Measurements from ENCODE around the gene TBC1D3B. TPM values are rescaled to one million over a fixed set of nuclear protein-coding genes. Genes with fewer than 3 reads are reported as not detected.

TBC1D3B gene
- total RNA-seq, 3 donors from 2014 or later (not counting 1 experiment from before 2014, with no cell fraction given) = 4.3 to 10.7 (median 8.2) TPM

DNA sequence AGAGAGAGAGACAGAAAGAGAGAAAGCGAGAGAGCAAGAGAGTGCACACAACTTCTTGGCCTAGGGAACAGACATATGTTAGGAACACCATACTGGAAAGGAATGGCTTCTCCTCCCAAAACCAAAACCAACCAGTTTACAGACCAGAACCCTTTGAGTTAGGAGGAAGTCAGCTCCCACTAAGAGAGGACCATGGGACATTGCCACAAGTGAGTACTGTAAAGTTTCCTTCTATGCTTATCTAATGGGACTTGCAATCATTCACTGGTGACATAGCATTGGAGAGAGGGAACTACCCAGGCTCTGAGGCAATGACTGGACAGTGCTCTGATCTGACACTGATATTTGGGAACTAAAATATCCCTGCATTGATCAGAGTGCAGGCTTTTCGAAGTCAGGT, 32.4 kb downstream of the TBC1D3B start:
- Histone ChIP-seq H3K36me3 (ENCODE audit: control insufficient read depth, insufficient read depth, low read length) (no peaks in the 10 kb centered on the region), H3K27ac (ENCODE audit: low read length) (no peak overlapping the region), H3K4me3 (ENCODE audit: low read length) (no peak overlapping the region), H3K27me3 (ENCODE audit: control insufficient read depth, insufficient read depth, low read length) (no peaks in the 10 kb centered on the region), H3K4me1 (ENCODE audit: control insufficient read depth, insufficient read depth, low read length) (peaks cover 22% of the 10 kb centered on the region), H3K9me3 (ENCODE audit: control insufficient read depth, insufficient read depth, low read length) (no peaks in the 10 kb centered on the region)
- TF ChIP-seq, protein P1, sequence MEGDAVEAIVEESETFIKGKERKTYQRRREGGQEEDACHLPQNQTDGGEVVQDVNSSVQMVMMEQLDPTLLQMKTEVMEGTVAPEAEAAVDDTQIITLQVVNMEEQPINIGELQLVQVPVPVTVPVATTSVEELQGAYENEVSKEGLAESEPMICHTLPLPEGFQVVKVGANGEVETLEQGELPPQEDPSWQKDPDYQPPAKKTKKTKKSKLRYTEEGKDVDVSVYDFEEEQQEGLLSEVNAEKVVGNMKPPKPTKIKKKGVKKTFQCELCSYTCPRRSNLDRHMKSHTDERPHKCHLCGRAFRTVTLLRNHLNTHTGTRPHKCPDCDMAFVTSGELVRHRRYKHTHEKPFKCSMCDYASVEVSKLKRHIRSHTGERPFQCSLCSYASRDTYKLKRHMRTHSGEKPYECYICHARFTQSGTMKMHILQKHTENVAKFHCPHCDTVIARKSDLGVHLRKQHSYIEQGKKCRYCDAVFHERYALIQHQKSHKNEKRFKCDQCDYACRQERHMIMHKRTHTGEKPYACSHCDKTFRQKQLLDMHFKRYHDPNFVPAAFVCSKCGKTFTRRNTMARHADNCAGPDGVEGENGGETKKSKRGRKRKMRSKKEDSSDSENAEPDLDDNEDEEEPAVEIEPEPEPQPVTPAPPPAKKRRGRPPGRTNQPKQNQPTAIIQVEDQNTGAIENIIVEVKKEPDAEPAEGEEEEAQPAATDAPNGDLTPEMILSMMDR (IDR thresholded peaks at IDR 0.05) = no peak
- intact Hi-C loops (cut with micrococcal nuclease) = no loop called here
- peaks cover 73 to 78% of the 10 kb centered on the region in 2 donors for H3K4me1 Mint-ChIP-seq
- ATAC-seq = no peak
- H3K36me3 Mint-ChIP-seq = no peaks in the 10 kb centered on the region
- H3K9me3 Mint-ChIP-seq = no peaks in the 10 kb centered on the region
- peak overlapping the region; percentile 23 to 30 for H3K27ac Mint-ChIP-seq
- no peaks in the 10 kb centered on the region for H3K27me3 Mint-ChIP-seq (ENCODE audit: low read depth in 2 of 2)
- peak overlapping the region; percentile 2 for H3K4me3 Mint-ChIP-seq
- no peak for DNase-seq
- WGBS (ENCODE audit: insufficient coverage) = 88% methylated on average over 1 of the region's 2 CpGs

DNA sequence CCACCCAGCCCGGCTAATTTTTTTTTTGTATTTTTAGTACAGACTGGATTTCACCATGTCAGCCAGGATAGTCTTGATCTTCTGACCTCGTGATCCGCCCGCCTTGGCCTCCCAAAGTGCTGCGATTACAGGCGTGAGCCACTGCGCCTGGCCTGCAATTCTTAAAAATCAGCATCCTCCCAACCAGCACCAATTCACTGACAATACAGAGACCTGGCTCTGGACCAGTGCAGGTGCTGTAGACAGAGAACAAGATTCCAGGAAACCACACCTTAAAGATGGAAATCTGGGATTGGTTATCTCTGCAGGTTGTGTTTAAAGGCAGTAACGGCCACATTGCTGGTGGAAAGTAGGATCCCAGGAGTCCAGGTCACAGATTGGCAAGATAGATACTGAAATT, 33.6 kb downstream of the TBC1D3B start:
- Mint-ChIP-seq H3K36me3 (no peaks in the 10 kb centered on the region), H3K27me3 (ENCODE audit: low read depth in 2 of 2) (no peaks in the 10 kb centered on the region), H3K4me3 (no peak overlapping the region), H3K4me1 (peaks cover 71 to 74% of the 10 kb centered on the region in 2 donors), H3K9me3 (no peaks in the 10 kb centered on the region), H3K27ac (peak overlapping the region; percentile 23 to 30)
- no peaks in the 10 kb centered on the region for H3K9me3 ChIP-seq (ENCODE audit: control insufficient read depth, insufficient read depth, low read length)
- no peak overlapping the region for H3K4me3 ChIP-seq (ENCODE audit: low read length)
- WGBS (ENCODE audit: insufficient coverage) = 97% methylated on average over 8 of the region's 8 CpGs
- H3K27ac ChIP-seq (ENCODE audit: low read length) = no peak overlapping the region
- H3K4me1 ChIP-seq (ENCODE audit: control insufficient read depth, insufficient read depth, low read length) = peaks cover 17% of the 10 kb centered on the region
- DNase-seq = no peak
- intact Hi-C loops (cut with micrococcal nuclease) = no loop called here
- TF ChIP-seq, protein P1 (IDR thresholded peaks at IDR 0.05) = no peak
- H3K36me3 ChIP-seq (ENCODE audit: control insufficient read depth, insufficient read depth, low read length) = no peaks in the 10 kb centered on the region
- no peaks in the 10 kb centered on the region for H3K27me3 ChIP-seq (ENCODE audit: control insufficient read depth, insufficient read depth, low read length)
- ATAC-seq = no peak

DNA sequence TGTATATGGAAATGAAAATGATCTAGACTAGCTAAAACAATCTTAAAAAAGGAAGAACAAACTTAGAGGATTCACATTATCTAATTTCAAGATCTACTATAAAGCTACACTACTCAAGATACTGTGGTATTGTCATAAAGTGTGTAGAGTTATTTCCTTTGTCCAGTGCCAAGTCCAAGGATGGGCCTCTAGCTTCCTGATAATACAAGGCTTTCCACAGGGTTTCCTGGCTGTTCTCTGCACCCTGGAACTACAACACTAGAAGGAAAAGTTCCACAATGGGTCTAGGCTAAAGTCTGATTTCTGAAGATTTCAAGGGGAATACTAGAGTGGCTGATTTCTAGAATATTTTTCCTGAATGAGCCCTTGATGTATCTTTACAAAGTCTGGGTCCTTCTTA, 34.2 kb downstream of the TBC1D3B start:
- Mint-ChIP-seq H3K27me3 (ENCODE audit: low read depth in 2 of 2) (no peaks in the 10 kb centered on the region), H3K27ac (peak overlapping the region; percentile 30 to 35), H3K4me3 (no peak overlapping the region), H3K9me3 (no peaks in the 10 kb centered on the region), H3K4me1 (peaks cover 69 to 74% of the 10 kb centered on the region in 2 donors), H3K36me3 (no peaks in the 10 kb centered on the region)
- intact Hi-C loops (cut with micrococcal nuclease) = no loop called here
- Histone ChIP-seq H3K36me3 (ENCODE audit: control insufficient read depth, insufficient read depth, low read length) (no peaks in the 10 kb centered on the region), H3K4me1 (ENCODE audit: control insufficient read depth, insufficient read depth, low read length) (peaks cover 13% of the 10 kb centered on the region), H3K27ac (ENCODE audit: low read length) (no peak overlapping the region), H3K27me3 (ENCODE audit: control insufficient read depth, insufficient read depth, low read length) (no peaks in the 10 kb centered on the region), H3K4me3 (ENCODE audit: low read length) (no peak overlapping the region), H3K9me3 (ENCODE audit: control insufficient read depth, insufficient read depth, low read length) (no peaks in the 10 kb centered on the region)
- no peak for ATAC-seq
- TF ChIP-seq, protein P1 (IDR thresholded peaks at IDR 0.05) = no peak
- no peak for DNase-seq

DNA sequence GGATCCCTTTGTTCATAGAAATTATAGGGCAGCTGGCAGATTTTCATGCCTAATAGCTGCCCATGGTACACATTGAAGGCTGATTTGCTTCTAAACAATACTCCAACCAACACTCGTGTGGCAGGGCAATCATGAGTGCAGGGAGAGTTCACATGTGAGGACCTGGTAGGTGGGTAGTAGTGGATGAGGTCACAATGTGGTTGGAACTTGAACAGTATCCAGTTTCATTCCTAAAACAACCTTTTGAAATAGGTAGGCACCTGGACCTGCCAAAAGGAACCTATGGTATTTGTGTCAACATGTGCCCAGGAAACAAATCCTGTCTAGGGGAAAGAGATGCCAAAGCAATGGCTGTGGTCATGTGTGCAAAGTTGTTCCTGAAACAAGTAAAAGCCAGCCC, 40.0 kb downstream of the TBC1D3B start:
- no peaks in the 10 kb centered on the region for H3K27me3 ChIP-seq (ENCODE audit: control insufficient read depth, insufficient read depth, low read length)
- Mint-ChIP-seq H3K27me3 (ENCODE audit: low read depth in 2 of 2) (peaks cover 0 to 2% of the 10 kb centered on the region in 2 donors), H3K4me3 (no peak overlapping the region), H3K9me3 (no peaks in the 10 kb centered on the region), H3K4me1 (peaks cover 38 to 65% of the 10 kb centered on the region in 2 donors), H3K27ac (peak overlapping the region in 1 of 2 donors; percentile 29), H3K36me3 (peaks cover 34% of the 10 kb centered on the region)
- intact Hi-C loops (cut with micrococcal nuclease) = no loop called here
- TF ChIP-seq, protein P1 (IDR thresholded peaks at IDR 0.05) = no peak
- WGBS (ENCODE audit: insufficient coverage) = 100% methylated on average over 1 of the region's 1 CpG
- H3K9me3 ChIP-seq (ENCODE audit: control insufficient read depth, insufficient read depth, low read length) = no peaks in the 10 kb centered on the region
- H3K4me1 ChIP-seq (ENCODE audit: control insufficient read depth, insufficient read depth, low read length) = no peaks in the 10 kb centered on the region
- peaks cover 3% of the 10 kb centered on the region for H3K36me3 ChIP-seq (ENCODE audit: control insufficient read depth, insufficient read depth, low read length)
- H3K27ac ChIP-seq (ENCODE audit: low read length) = no peak overlapping the region
- no peak for ATAC-seq
- H3K4me3 ChIP-seq (ENCODE audit: low read length) = no peak overlapping the region
- no peak for DNase-seq

Data from natural killer cell (primary cell).